Mucosa of gallbladder (tissue), 1 donor: ENCODE data around the gene HOXD13. TPM values are rescaled to one million over a fixed set of nuclear protein-coding genes. Genes with fewer than 3 reads are reported as not detected.

ENCODE experiments used
- DNase-seq: peaks from one replicate; pipeline ENCODE4 v3.0.0-alpha.2; 2020; ENCODE audit warnings: low spot score
- total RNA-seq: library from RNA; stranded (reverse); gene quantifications from one replicate; pipeline ENCODE4 v1.2.1, GENCODE V29; 2021
- donor health status: DM: no; HTN: no; CAD: no.

The HOXD13 gene
- total RNA-seq, 1 donor from 2014 or later = not detected

DNA sequence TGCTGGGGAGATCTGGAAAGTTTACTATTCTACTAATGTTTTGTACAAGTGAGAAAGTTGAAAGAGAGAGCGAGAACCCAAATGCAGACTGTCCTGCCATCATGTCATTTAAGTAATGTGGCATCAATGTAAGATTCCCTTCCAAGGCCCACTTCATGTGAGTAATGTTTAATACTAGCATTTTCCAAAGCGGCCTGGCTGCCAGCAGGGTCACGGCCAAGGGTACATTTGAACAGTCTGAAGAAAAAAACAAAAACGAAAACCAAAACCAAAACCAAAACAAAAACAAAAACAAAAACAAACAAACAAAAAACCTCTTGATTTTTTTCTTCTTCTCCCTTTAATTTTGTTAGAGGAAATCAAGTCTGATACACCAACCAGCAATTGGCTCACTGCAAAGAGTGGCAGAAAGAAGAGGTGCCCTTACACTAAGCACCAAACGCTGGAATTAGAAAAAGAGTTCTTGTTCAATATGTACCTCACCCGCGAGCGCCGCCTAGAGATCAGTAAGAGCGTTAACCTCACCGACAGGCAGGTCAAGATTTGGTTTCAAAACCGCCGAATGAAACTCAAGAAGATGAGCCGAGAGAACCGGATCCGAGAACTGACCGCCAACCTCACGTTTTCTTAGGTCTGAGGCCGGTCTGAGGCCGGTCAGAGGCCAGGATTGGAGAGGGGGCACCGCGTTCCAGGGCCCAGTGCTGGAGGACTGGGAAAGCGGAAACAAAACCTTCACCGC, 26.2 kb downstream of the HOXD13 start:
- DNase-seq = no peak

DNA sequence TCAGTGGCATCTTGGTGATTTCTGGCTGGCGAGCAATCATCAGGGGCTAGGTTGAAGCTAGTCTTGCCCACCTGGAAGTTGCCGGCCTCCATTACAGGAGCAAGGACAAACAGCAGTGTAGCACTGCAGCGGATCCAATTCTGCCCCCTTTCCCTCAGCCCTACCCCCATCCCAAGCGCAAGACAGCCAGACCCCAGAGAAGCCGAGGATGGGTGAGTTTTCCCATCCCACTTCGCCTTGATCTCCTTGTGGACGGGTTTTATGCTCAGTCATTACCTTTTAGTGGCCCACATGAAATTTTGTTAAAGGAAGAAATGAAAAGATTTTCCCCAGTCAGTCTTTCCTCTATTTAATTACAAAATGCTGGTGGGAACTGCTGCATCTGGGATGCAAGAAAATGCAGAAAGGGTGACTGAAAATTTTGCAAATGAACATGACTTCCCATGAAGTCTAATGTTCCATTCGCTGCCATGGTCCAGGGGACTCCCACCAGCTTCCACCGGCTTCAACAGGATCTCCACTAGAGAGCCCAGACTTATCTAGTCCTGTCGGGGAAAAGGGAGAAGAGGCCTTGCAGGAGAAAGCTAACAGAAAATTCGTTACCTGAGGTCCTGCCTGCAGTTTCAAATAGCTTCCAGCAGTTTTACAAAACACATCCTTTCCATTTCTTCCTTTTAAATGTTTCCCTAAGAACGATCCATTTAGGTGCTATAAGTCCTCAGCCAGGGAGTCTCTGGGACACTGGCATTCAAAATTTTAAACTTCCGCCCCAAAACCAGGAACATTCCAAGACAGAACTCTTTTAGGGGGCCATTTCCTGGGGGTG, 28.1 kb downstream of the HOXD13 start:
- no peak for DNase-seq

DNA sequence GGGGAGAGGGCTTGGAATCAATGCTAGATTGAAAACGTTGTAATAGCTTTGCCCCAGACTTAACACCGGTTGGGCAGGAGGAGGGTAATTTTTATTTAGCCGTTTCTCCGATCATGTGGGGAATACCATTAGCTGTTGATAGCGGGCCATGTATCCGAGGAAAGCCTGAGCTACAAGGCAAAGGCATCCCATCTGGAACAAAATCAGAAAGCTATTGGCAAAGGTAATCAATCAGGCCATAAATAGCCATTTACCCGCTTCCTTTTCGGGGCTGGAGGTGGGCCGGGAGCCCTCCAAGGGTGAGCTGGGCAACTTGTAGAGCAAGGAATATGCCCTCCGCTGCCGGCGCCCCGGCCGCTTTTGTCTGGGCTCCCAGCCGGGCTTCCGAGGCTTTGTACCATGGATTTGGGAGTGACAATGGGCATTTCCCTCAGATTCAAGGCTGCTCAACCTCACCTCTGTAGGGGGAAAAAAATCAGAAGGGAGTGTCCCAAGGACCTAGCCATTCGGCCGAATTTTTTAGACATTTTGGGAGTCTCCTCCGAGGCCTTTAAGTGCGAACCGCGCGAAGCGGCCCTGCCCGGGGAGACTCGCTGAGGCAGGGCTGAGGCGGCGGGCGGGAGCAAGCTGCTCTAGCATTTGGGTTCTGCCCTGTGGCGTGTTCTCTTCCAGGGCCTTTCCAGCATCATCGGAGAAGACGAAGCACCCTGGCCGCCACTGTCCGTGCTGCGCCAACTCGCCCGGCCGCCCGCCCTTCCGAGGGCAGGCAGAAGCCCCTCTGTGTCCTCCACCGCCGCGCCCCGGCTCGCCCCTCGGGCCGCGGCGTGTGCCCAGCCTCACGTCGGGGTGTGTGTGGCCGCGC, 28.9 kb downstream of the HOXD13 start:
- DNase-seq = no peak

DNA sequence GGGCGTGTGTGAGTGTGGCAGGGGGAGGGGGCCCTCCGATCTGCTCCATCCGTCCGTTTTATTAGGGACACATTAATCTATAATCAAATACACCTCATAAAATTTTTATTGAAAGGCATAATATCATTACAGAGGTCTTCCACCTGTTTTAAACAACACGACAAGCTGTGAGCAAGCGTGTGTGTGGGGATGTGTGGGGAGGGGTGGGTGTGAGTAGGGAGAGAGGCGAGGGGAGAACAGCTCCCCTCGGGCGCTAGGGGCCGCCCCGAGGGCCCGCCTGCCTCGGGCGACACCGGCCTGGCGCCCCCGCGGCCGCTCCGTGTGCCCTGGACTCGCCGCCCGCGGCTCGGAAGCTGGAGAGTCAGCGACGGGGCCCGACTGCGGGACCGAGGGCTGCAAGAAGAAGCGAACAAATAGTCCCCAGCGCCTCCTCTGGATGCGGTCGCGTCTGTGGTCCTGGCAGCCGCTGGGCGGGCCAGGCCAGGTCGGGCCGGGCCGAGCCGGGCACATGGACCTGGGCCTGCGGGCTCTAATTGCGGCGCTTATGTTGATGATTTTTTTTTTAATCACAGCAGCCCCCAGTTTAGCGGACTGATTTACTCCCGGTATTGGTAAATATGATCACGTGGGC, 29.6 kb downstream of the HOXD13 start:
- DNase-seq = no peak

DNA sequence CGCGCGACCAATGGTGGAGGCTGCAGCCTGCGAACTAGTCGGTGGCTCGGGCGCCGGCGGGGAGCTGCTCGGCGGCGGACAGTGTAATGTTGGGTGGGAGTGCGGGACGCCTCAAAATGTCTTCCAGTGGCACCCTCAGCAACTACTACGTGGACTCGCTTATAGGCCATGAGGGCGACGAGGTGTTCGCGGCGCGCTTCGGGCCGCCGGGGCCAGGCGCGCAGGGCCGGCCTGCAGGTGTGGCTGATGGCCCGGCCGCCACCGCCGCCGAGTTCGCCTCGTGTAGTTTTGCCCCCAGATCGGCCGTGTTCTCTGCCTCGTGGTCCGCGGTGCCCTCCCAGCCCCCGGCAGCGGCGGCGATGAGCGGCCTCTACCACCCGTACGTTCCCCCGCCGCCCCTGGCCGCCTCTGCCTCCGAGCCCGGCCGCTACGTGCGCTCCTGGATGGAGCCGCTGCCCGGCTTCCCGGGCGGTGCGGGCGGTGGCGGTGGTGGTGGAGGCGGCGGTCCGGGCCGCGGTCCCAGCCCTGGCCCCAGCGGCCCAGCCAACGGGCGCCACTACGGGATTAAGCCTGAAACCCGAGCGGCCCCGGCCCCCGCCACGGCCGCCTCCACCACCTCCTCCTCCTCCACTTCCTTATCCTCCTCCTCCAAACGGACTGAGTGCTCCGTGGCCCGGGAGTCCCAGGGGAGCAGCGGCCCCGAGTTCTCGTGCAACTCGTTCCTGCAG, 30.3 kb downstream of the HOXD13 start, which contains the start of gene HOXD9:
TSS of gene HOXD9 (plus strand) at position 37 of the 728 bp plus-strand sequence. CDS start at position 87, 50 bp downstream.
- no peak for DNase-seq

DNA sequence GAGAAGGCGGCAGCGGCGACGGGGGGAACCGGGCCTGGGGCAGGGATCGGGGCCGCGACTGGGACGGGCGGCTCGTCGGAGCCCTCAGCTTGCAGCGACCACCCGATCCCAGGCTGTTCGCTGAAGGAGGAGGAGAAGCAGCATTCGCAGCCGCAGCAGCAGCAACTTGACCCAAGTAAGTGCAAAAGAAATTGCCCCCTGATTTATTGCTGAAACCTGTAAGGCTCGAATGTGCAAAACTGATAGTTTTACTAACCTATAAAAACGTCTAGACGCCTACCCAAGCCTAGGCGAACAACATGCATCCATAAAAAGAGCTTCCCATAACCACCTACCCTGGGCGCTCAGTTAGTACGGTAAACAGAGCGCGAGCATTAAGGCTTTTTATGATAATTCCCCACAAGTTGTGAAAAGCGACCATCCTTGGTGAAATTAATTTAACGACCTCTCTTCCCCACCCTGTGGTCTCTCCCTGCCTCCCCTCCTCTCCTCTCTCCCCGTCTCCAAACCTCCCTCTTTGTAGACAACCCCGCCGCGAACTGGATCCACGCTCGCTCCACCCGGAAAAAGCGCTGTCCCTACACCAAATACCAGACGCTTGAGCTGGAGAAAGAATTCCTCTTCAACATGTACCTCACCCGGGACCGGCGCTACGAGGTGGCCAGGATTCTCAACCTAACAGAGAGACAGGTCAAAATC, 31.0 kb downstream of the HOXD13 start:
- DNase-seq = no peak

DNA sequence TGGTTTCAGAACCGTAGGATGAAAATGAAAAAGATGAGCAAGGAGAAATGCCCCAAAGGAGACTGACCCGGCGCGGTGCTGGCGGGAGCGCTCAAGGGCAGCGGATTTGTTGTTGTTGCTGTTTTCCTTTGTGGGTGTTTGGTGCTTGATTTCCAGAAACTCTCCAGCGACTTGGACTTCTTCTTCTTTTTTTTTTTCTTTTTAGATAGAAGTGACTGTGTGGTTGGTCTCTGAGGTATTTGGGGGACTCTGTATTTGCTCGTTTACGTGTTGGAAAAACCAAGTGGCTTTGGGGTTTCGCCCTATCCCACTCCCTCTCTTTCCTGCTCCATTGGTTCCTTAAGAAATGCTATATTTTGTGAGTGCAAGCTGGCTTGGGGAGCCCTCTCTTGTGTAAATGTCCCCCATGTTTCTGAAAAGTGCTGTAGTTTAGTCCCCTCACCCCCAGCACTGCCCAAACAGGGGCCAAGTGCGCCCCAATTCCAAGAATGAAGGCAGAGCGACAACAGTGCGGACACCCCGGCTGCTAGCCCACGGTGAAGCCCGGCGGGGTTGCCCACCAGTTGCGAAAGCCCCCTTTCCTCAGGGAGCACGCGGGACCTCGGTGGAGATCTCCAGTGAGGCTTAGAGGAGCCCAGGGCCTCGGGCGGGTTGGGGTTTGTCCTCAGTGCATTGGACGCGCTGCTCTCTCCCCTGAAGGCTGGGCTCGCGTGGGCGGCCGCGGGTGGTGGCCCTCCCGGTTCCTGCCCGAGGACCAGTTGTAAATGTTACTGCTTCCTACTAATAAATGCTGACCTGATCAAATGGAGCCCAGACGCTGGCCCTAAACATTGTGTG, 31.8 kb downstream of the HOXD13 start:
- DNase-seq = no peak

DNA sequence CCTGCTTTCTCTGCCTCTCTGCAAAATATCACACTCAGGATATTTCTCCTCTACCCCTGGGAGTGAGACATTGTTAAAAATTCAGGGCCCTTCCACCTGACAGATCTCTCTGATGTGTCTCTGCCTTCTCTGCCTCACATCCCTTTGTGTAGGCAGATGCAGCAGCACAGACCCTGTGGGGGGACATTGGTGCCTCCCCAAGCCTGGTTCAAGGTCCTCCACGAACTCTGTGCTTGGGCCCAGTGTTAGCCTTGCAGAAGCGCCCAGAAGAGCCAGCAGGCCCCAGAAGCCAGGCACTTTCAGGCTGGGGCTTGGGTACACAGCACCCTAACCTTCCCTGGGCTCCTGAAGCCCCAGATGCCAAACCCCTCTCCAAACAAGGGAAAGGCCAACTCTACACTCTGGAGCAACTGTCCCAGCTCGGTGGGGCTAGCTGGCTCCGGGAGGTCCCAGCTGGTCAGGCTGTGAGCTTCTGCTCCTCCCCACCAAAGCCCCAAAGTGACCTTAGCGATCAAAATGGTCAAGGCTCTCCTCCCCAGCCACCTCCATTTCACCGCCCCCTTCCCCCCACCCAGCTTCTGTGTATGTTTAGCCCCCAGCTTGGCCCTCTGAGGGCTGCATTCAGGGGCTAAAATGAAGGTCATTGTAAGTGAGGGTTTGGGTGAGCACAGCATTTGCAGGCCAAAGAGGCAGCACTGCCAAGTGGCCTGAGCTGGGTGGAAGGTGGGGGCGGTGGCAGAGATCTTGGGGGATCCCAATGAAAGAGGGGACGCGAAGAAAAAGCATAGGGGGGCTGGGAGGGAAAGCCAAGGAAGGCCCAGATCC, 32.6 kb downstream of the HOXD13 start:
- DNase-seq = no peak

DNA sequence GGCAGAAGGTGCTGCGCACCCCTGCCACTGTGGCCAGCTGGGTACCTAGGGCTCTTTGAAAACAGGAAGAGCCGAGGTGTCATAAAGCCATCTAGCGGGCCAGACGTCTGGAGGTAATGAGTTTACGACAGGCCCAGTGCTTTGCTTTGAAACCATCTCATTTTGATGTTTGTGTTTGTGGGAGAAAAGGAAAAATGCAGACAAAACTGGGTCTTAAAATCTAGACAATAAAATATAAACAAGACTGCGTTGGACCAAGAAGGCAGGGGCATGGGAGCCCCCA, 33.2 kb downstream of the HOXD13 start:
- DNase-seq = no peak

DNA sequence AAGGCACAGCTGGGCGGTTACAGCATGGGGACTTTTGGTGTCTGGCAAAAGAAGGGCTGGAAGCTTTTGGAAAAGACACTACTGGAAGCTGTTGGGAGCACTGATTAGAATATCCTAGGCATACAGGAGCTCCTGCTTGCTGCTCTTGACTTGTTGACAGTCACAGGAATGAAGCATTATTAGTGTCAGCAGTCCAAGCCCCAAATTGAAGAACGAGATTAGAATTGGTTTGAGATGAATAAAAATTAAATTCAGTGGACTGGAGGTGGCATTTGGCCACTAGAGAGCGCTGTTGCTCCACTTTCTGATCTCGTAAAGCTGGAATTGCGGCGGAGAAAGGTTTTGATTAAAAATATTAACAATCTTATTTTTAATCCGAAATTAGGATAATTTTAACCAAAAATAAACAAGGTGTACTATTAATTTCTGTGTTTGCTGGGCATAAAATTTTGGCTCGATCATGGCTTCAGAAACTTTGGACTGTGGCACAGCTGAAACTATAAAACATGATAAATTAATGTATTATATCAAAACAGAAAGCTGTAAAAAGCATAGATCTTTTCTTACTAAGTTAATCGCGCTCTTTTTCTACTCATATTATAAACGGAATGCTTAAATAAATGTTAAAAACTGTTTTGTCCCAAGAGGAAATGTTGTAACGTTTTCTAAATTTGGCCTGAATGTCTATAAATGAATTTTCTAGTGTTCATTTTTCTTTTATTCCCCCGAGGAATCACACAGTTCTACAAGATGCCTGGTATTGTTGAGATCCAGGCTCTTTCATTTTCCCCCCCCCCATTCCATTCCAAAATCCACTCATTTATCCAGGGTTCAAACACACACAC, 34.6 kb downstream of the HOXD13 start:
- peak; percentile 73 for DNase-seq

DNA sequence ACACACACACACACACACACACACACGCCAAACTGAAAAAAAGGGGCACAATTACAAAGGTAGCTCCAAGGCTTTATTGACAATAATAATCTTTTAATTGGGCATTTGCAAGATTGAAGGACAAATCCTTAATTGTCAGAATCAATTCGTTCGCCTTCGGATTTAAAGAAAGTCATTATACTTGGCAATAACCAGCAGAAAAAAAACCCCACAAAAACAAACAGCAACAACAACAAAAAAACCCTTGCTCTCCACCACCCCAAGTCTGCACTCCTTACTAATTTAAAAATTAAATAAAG, 35.2 kb downstream of the HOXD13 start:
- no peak for DNase-seq

DNA sequence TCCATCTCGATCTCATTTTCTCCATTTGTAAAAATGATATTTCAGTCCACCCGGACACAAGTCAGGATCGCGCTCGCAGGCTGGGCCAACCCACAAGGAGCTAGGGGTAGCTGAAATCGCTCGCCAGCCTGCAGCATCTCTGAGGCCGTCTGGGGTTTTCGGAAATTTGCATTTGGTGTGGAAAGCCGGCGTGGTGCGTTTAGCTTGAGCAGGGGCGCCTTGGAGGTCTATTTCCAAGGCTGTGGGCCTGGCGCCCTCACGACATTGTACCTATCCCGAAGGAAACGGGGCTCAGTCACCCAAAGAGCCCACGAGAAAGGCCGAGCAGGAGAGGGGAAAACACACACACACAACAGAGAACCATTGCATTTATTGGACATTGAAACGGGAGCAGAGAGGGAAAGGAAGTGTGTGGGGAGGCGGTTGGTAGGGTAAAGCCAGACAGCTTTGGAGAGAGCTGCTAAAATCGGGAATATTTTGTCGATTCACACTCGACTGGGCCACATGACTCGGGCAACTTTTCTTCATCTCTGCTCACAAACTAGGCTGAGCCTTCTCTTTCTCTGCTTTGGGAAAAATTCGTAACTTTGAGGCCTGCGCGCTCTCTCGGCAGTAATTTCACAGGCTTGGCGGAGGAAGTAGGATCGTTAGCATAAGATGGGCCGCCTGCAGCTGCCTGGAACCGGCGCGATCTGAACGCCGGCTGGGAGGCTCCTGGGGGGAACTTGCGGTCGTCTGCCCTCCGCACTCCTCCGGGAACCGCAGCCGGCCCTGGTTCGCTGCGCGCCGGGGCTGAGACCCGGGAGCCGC, 35.9 kb downstream of the HOXD13 start:
- DNase-seq = no peak

DNA sequence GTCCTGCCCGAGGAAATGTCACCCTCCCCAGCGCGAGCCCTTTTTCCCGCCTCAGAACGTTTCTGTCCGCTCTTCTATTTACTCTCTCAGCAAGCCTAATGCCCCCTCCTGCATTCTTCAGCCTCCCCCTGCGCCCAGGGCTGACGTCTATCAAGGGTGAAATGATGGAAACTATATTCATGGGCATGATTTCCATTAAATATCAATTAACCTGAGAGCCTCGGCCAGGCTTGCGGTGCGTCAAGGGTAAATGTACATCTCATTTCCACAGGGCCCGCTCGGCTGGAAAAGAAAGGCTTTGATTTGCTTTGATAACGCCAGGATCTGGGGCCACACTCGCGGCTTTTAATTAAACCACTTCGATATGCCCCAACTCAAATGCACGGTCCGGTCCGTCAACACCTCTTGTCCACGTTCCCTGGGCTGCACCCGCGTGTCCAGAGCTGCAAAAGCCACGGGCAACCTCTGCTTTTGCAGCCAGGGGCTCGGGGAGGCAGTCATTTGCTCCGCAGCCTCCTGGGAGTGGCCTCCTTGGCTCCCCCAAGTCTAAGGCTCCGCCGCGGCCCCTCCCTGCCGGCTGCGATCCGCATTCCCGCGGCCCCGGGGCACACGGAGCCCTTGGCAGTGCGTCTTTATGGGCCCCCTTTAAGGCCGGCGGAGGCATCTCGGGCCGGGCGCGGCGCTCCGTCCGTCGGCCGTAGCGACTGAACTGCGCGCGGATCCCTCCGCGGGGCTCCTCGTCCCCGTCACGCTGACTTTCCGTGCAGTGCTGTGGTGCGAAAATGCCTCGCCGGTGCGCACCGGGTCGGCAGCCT, 36.7 kb downstream of the HOXD13 start, which contains the start of gene HOXD8:
TSS of gene HOXD8 (plus strand) at position 724 of the 815 bp plus-strand sequence. CDS start 662 bp downstream, outside the sequence.
- DNase-seq = no peak

DNA sequence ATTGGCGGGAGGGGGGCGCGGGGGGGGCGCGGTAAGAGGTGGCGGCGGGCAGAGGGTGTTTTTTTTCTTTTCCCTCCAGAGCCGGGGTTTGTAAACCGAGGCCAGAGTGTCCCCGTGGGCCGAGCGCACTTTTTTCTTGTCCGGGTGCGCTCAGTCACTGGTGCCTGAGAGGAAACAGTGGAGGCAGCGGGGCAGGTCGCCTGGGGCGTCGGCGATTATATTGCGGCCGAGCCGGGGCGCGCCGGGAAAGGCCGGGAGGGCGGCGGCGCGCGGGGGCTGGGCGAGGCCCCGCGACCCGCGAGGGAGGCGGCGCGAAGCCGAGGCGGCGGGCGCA, 37.3 kb downstream of the HOXD13 start:
- no peak for DNase-seq

DNA sequence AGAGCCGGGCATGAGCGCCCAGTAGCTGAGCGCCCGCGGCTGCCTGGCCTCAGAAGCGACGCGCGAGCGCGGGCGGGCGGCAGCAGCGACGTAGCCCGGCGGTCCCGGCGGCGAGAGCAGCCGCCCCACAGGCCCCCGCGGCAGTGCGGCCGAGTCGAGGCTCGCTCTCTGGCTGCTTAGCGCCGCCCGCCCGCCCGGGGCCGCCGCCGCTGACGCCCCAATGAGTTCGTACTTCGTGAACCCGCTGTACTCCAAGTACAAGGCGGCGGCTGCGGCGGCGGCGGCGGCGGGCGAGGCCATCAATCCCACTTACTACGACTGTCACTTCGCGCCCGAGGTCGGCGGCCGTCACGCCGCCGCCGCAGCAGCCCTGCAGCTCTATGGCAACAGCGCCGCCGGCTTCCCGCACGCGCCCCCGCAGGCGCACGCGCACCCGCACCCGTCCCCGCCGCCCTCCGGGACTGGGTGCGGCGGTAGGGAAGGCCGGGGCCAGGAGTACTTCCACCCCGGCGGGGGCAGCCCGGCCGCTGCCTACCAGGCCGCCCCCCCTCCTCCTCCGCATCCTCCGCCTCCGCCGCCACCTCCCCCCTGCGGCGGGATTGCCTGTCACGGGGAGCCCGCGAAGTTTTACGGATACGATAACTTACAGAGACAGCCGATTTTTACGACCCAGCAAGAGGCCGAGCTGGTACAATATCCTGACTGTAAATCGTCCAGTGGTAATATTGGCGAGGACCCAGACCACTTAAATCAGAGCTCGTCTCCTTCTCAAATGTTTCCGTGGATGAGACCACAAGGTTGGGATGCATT, 37.8 kb downstream of the HOXD13 start:
- no peak for DNase-seq
